Measurements from ENCODE around the gene CFAP54.

GRCh38 chr12:96698965-96699364, 209.6 kb downstream of the CFAP54 start:
- TF ChIP-seq, protein P1, sequence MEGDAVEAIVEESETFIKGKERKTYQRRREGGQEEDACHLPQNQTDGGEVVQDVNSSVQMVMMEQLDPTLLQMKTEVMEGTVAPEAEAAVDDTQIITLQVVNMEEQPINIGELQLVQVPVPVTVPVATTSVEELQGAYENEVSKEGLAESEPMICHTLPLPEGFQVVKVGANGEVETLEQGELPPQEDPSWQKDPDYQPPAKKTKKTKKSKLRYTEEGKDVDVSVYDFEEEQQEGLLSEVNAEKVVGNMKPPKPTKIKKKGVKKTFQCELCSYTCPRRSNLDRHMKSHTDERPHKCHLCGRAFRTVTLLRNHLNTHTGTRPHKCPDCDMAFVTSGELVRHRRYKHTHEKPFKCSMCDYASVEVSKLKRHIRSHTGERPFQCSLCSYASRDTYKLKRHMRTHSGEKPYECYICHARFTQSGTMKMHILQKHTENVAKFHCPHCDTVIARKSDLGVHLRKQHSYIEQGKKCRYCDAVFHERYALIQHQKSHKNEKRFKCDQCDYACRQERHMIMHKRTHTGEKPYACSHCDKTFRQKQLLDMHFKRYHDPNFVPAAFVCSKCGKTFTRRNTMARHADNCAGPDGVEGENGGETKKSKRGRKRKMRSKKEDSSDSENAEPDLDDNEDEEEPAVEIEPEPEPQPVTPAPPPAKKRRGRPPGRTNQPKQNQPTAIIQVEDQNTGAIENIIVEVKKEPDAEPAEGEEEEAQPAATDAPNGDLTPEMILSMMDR (IDR thresholded peaks at IDR 0.05), result no peak
- TF ChIP-seq POLR2A (IDR thresholded peaks at IDR 0.05), result no peak

Data from uterus (tissue), 2 donors.